Neutrophil (primary cell): Measurements from ENCODE around the gene YBEY.

Experiments used
- H3K27ac ChIP-seq: fragments of 200-600 bp; sonication (generic); 2 replicates; pipeline ENCODE4 v1.5.1; 2016; ENCODE audit warnings: mild to moderate bottlenecking, moderate library complexity
- H3K27me3 ChIP-seq: fragments of 200-600 bp; sonication (generic); 2 replicates; pipeline ENCODE4 v1.6.0; 2016; ENCODE audit warnings: mild to moderate bottlenecking
- H3K36me3 ChIP-seq: fragments of 200-600 bp; sonication (generic); 2 replicates; pipeline ENCODE4 v1.5.1; 2017
- H3K4me1 ChIP-seq, 2 experiments: fragments of 200-600 bp in 1 of 2; sonication (generic) in 1 of 2; 1 replicate in 1 of 2; 2 replicates in 1 of 2; pipeline versions ENCODE4 v1.5.1 to v1.6.1; 2013 to 2016; ENCODE audit warnings: low read depth in 1 of 2, low read length in 1 of 2, mild to moderate bottlenecking in 1 of 2, moderate library complexity in 1 of 2; ENCODE audit not compliant: control insufficient read depth in 1 of 2, insufficient read depth in 1 of 2
- H3K4me3 ChIP-seq, 2 experiments: fragments of 200-600 bp in 1 of 2; sonication (generic) in 1 of 2; 1 replicate in 1 of 2; 2 replicates in 1 of 2; pipeline ENCODE4 v1.5.1; 2013 to 2016; ENCODE audit warnings: low read depth in 1 of 2, low read length in 1 of 2, mild to moderate bottlenecking in 1 of 2, moderate library complexity in 1 of 2
- H3K9me3 ChIP-seq: fragments of 200-600 bp; sonication (generic); 2 replicates; pipeline ENCODE4 v1.5.1; 2016
- CTCF ChIP-seq: fragments of 200-600 bp; sonication (generic); IDR thresholded peaks from 2 replicates; pipeline ENCODE4 v1.5.1; 2016; ENCODE audit warnings: antibody characterized with exemption

The YBEY gene

DNA sequence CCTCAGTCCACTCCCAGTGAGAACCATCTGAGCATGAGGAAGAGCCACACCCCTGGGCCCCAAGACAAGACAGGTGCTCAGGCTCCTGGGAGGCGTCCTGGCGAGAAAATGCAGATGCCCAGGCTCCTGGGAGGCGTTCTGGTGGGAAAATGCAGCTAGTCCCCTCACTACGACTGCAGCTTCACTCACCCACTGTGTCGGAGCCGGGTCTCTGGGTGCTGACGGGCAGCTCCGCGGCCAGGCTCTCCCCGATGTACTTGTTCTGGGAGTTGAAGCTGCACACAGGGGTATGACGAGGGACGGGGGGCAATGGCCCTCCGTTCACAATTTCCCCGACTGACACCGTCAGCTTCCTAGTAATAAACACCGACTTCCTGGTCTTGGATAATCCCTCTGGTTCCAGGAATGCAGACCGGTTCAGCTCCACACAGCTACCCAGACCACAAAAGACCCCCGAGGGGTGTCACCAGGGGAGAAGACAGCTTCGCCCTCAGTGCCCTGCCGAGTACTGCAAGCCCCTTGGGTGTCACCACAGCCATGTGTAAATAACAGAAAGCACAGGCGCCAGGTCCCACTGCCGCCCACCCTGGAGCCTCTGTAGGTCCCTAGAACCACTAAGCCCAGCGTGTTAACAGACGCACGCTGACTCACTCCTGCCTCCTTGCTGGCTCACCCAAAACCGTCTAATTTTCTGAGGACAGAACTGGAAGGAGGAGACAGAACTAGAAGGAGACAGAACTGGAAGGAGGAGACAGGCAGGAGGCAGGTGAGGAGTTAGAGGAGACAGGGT is 20.2 kb upstream of the YBEY start:
- Histone ChIP-seq H3K9me3 (no peaks in the 10 kb centered on the region), H3K36me3 (peaks cover 95% of the 10 kb centered on the region), H3K27ac (no peak overlapping the region), H3K4me3 (no peak overlapping the region), H3K27me3 (no peaks in the 10 kb centered on the region), H3K4me1 (no peaks in the 10 kb centered on the region)
- no peak for TF ChIP-seq CTCF

GRCh38 chr21:46266946-46267345 is 19.2 kb upstream of the YBEY start:
- no peak overlapping the region for H3K4me3 ChIP-seq
- H3K36me3 ChIP-seq, result peaks cover 95% of the 10 kb centered on the region

GRCh38 chr21:46268371-46268770 is 17.8 kb upstream of the YBEY start:
- Histone ChIP-seq H3K27me3 (no peaks in the 10 kb centered on the region), H3K27ac (no peak overlapping the region), H3K4me1 (no peaks in the 10 kb centered on the region), H3K4me3 (no peak overlapping the region), H3K36me3 (peaks cover 99% of the 10 kb centered on the region), H3K9me3 (no peaks in the 10 kb centered on the region)
- TF ChIP-seq CTCF, result no peak

More at GRCh38 chr21:46266946-46267345, 19.2 kb upstream of the YBEY start:
- no peak for TF ChIP-seq CTCF
- Histone ChIP-seq H3K27ac (no peak overlapping the region), H3K27me3 (no peaks in the 10 kb centered on the region), H3K9me3 (no peaks in the 10 kb centered on the region), H3K4me1 (no peaks in the 10 kb centered on the region)

DNA sequence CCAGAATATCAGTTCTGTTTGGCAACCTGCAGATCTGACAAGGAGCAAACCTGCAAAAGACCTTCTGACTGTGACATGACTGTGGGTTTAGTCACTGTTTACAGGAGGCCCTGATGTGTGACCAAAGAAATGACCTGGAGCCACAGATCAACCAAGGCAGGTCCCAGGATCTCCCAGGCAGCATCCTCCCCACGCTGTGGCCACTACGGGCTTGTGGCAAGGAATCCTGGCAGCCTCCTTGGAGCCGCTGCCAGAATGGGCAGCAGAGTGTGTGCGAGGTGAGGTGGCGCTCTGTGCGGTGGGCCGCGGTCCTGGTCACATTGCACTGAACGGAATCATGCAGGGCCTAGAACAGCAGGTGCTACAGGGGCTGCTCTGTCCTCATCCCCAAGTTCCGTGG is 16.7 kb upstream of the YBEY start:
- Histone ChIP-seq H3K4me3 (no peak overlapping the region), H3K4me1 (no peaks in the 10 kb centered on the region), H3K36me3 (peaks cover 100% of the 10 kb centered on the region), H3K27me3 (no peaks in the 10 kb centered on the region), H3K27ac (no peak overlapping the region), H3K9me3 (no peaks in the 10 kb centered on the region)
- TF ChIP-seq CTCF, result no peak

- Histone ChIP-seq H3K27me3 (no peaks in the 10 kb centered on the region), H3K4me1 (no peaks in the 10 kb centered on the region), H3K27ac (no peak overlapping the region), H3K4me3 (no peak overlapping the region), H3K36me3 (peaks cover 99% of the 10 kb centered on the region), H3K9me3 (no peaks in the 10 kb centered on the region)
- no peak for TF ChIP-seq CTCF
Measured at GRCh38 chr21:46273341-46273740, 12.8 kb upstream of the YBEY start.
